Esophagus muscularis mucosa (tissue), 4 donors: Measurements from ENCODE around the gene ACTMAP. TPM values are rescaled to one million over a fixed set of nuclear protein-coding genes. Genes with fewer than 3 reads are reported as not detected.

Source experiments
- DNase-seq: peaks from one replicate; pipeline ENCODE4 v3.0.0-alpha.2; 2017; ENCODE audit errors: extremely low spot score
- H3K27ac ChIP-seq, 4 donors: fragments of 200-600 bp; sonication (generic); replicated peaks in 1 of 4; 1 replicate in 3 of 4; 2 replicates in 1 of 4; pipeline ENCODE4 v1.5.1; 2016 to 2019; ENCODE audit warnings: mild to moderate bottlenecking in 1 of 4
- H3K27me3 ChIP-seq, 4 donors: fragments of 200-600 bp; sonication (generic); one replicate each; pipeline versions ENCODE4 v1.5.1 to v1.6.0; 2016 to 2019
- H3K36me3 ChIP-seq, 4 donors: fragments of 200-600 bp; sonication (generic); one replicate each; pipeline ENCODE4 v1.5.1; 2016 to 2019
- H3K4me1 ChIP-seq, 4 donors: fragments of 200-600 bp; sonication (generic); one replicate each; pipeline ENCODE4 v1.5.1; 2016 to 2019
- H3K4me3 ChIP-seq, 4 donors: fragments of 200-600 bp; sonication (generic); 1 replicate in 2 of 4; 2 replicates in 2 of 4; pipeline ENCODE4 v1.5.1; 2016 to 2019; ENCODE audit warnings: mild to moderate bottlenecking in 4 of 4, moderate library complexity in 1 of 4
- H3K9me3 ChIP-seq, 4 donors: fragments of 200-600 bp; sonication (generic); 1 replicate in 3 of 4; 2 replicates in 1 of 4; pipeline ENCODE4 v1.5.1; 2016 to 2019
- EP300 ChIP-seq: sonication (generic); formaldehyde crosslinking; IDR thresholded peaks from one replicate; pipeline ENCODE4 v1.6.1; 2017; ENCODE audit warnings: antibody characterized with exemption
- POLR2A ChIP-seq: fragments of 450-650 bp; IDR thresholded peaks from one replicate; pipeline ENCODE4 v1.6.1; 2017; ENCODE audit warnings: antibody characterized with exemption, moderate library complexity, mild to moderate bottlenecking, low read depth
- POLR2AphosphoS5 ChIP-seq, 2 donors: sonication (generic); formaldehyde crosslinking; IDR thresholded peaks; one replicate each; pipeline ENCODE4 v1.6.1; 2017; ENCODE audit warnings: antibody characterized with exemption in 2 of 2
- WGBS: methylation state at CpG from one replicate; pipeline ENCODE4 v1.1.5; 2018; 5-methylcytosine and 5-hydroxymethylcytosine counted together
- intact Hi-C: fragments of 100-400 bp; cut with DNase I; formaldehyde crosslinking; loops from one replicate; pipeline ENCODE4 v1.15.1; 2023
- total RNA-seq, 4 donors: library from RNA; depleted of rRNA; stranded (reverse); fragments of >200 nt; gene quantifications; one replicate each; pipeline versions ENCODE4 v1.1.0 to v1.2.1, GENCODE V29; 2016
- TF ChIP-seq, protein P1 (sequence below), 3 experiments: fragments of 200-600 bp in 2 of 3; fragments of 450-650 bp in 1 of 3; sonication (generic) in 2 of 3; IDR thresholded peaks; one replicate each; pipeline ENCODE4 v1.5.1; 2017 to 2019; ENCODE audit warnings: antibody characterized with exemption in 3 of 3, mild to moderate bottlenecking in 2 of 3, moderate library complexity in 1 of 3

The ACTMAP gene
- total RNA-seq, 4 donors from 2014 or later, result 1.7 to 4.6 (median 3.7) TPM

DNA sequence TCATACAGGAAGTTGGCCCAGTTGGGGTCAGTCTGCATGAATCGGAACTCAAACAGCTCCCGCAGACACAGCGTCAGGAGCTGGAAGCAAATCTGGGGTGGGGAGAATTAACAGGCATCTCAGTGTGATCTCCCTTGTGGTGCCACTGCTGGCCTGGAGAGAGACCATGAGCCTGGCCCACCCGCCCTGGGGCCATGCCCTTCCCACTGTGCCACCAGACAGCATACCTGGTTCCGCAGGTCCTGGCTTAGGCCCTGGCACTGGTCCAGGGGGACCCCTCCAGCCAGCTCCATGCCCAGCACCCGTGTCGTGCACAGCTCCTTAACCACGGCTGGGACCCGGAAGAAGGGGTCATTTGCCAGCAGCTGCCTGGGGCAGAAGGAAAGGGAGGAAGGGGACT lies 50.2 kb downstream of the ACTMAP start:
- Histone ChIP-seq H3K9me3 (no peaks in the 10 kb centered on the region), H3K27ac (no peak overlapping the region), H3K27me3 (no peaks in the 10 kb centered on the region), H3K4me3 (no peak overlapping the region), H3K36me3 (peaks cover 27 to 97% (median 80%) of the 10 kb centered on the region in 4 donors), H3K4me1 (peaks cover 5 to 18% (median 13%) of the 10 kb centered on the region in 4 donors)
- WGBS, result 90% methylated on average over 4 of the region's 9 CpGs
- no peak for DNase-seq
- TF ChIP-seq POLR2AphosphoS5 (IDR thresholded peaks at IDR 0.05), result no peak
- TF ChIP-seq, protein P1, sequence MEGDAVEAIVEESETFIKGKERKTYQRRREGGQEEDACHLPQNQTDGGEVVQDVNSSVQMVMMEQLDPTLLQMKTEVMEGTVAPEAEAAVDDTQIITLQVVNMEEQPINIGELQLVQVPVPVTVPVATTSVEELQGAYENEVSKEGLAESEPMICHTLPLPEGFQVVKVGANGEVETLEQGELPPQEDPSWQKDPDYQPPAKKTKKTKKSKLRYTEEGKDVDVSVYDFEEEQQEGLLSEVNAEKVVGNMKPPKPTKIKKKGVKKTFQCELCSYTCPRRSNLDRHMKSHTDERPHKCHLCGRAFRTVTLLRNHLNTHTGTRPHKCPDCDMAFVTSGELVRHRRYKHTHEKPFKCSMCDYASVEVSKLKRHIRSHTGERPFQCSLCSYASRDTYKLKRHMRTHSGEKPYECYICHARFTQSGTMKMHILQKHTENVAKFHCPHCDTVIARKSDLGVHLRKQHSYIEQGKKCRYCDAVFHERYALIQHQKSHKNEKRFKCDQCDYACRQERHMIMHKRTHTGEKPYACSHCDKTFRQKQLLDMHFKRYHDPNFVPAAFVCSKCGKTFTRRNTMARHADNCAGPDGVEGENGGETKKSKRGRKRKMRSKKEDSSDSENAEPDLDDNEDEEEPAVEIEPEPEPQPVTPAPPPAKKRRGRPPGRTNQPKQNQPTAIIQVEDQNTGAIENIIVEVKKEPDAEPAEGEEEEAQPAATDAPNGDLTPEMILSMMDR (IDR thresholded peaks at IDR 0.05), result no peak
- TF ChIP-seq EP300, result no peak
- no peak for TF ChIP-seq POLR2A
- intact Hi-C loops, result no loop called here

DNA sequence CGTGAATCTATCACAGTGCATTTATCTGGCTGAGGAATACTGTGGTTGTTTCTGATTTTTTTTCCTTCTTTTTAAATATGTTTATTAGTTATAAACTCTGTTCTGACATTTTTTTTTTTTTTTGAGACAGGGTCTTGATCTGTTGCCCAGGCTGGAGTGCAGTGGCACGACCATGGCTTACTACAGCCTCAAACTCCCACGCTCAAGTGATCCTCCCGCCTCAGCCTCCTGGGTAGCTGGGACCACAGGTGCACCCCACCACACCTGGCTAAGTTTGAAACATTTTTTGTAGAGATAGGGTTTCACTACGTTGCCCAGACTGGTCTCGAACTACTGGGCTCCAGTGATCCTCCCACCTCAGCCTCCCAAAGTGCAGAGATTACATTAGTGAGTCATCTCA lies 53.3 kb downstream of the ACTMAP start:
- 92% methylated on average over 6 of the region's 6 CpGs for WGBS
- intact Hi-C loops, result no loop called here
- no peak overlapping the region for H3K27ac ChIP-seq
- no peak for DNase-seq
- H3K27me3 ChIP-seq, result no peaks in the 10 kb centered on the region
- H3K9me3 ChIP-seq, result no peaks in the 10 kb centered on the region
- no peak overlapping the region for H3K4me3 ChIP-seq
- H3K4me1 ChIP-seq, result peaks cover 0 to 3% (median 2%) of the 10 kb centered on the region in 4 donors
- peaks cover 16 to 96% (median 78%) of the 10 kb centered on the region in 4 donors for H3K36me3 ChIP-seq
- TF ChIP-seq POLR2AphosphoS5 (IDR thresholded peaks at IDR 0.05), result no peak
- TF ChIP-seq, protein P1 (IDR thresholded peaks at IDR 0.05), result no peak
- no peak for TF ChIP-seq POLR2A
- TF ChIP-seq EP300, result no peak

DNA sequence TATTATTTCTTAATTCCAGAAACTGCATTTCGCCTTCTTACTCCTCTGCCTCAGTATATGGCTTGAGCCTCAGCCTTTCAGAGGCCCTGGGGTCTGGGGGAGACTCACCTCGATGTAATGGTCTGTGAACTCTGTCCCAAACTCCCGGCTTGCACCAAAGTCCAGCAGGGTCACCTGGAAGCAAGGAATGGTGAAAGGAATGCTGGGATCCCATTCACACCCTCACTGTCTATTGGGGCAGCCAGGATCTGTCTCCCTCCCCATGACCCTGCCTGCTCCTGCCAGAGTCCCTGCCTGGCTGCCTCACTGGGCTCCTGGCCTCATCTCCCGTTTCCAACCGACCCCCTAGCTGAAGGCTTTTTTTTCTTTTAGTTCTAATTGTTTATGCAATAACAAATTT lies 54.4 kb downstream of the ACTMAP start:
- no peak overlapping the region for H3K4me3 ChIP-seq
- H3K9me3 ChIP-seq, result no peaks in the 10 kb centered on the region
- H3K27me3 ChIP-seq, result peaks cover 0 to 3% (median 0%) of the 10 kb centered on the region in 4 donors
- H3K36me3 ChIP-seq, result peaks cover 14 to 87% (median 71%) of the 10 kb centered on the region in 4 donors
- no peak for DNase-seq
- TF ChIP-seq, protein P1 (IDR thresholded peaks at IDR 0.05), result no peak
- TF ChIP-seq POLR2AphosphoS5 (IDR thresholded peaks at IDR 0.05) (no peak), POLR2A (no peak), EP300 (no peak)
- intact Hi-C loops, result no loop called here
- peaks cover 8 to 14% (median 12%) of the 10 kb centered on the region in 4 donors for H3K4me1 ChIP-seq
- WGBS, result 87% methylated on average over 5 of the region's 5 CpGs
- no peak overlapping the region for H3K27ac ChIP-seq

DNA sequence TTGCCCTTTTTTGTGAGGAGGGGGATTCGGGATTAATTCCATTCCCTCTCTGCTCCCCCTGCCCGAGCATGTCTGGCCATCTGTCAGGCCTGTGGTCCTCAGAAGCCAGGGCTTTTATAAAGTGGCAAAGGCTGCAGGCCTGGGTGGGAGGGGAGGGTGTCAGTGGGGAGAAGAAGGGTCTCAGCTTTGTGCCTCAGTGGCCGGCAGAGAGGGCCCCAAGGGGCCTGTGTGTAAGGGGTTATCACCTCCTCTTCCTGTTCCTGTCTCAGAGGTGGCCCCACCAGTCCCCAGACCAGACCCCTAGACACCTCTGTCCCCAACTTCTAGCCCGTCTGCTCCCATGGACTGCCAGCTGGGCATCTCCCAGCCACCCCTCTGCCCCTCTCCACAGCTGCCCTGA lies 56.4 kb downstream of the ACTMAP start:
- TF ChIP-seq EP300, result no peak
- no peak for TF ChIP-seq POLR2A
- TF ChIP-seq, protein P1 (IDR thresholded peaks at IDR 0.05), result no peak
- no peak for TF ChIP-seq POLR2AphosphoS5 (IDR thresholded peaks at IDR 0.05)
- H3K36me3 ChIP-seq, result peaks cover 14 to 68% (median 54%) of the 10 kb centered on the region in 4 donors
- no peak for DNase-seq
- H3K4me1 ChIP-seq, result peaks cover 12 to 30% (median 28%) of the 10 kb centered on the region in 4 donors
- intact Hi-C loops, result no loop called here
- H3K4me3 ChIP-seq, result no peak overlapping the region
- 92% methylated on average over 4 of the region's 4 CpGs for WGBS
- no peaks in the 10 kb centered on the region for H3K9me3 ChIP-seq
- no peak overlapping the region for H3K27ac ChIP-seq
- H3K27me3 ChIP-seq, result peaks cover 0 to 3% (median 0%) of the 10 kb centered on the region in 4 donors
